Endothelial cell of umbilical vein (primary cell): ENCODE data around the gene ZNF527.

ENCODE experiments used
- CTCF ChIP-seq, 2 donors: IDR thresholded peaks; 1 replicate in 1 of 2; 2 replicates in 1 of 2; pipeline ENCODE4 v1.5.1; 2011; ENCODE audit warnings: low read length in 2 of 2, mild to moderate bottlenecking in 2 of 2, moderate library complexity in 2 of 2, control low read depth in 1 of 2, inconsistent platforms in 1 of 2, low read depth in 1 of 2; ENCODE audit not compliant: insufficient read depth in 1 of 2; ENCODE audit errors: extremely low read depth in 1 of 2
- EZH2 ChIP-seq: IDR thresholded peaks from 2 replicates; pipeline ENCODE4 v1.6.1; 2012; ENCODE audit warnings: borderline replicate concordance, low read depth, mild to moderate bottlenecking, moderate library complexity, low read length, inconsistent platforms; ENCODE audit not compliant: severe bottlenecking
- POLR2A ChIP-seq: IDR thresholded peaks from 2 replicates; pipeline ENCODE4 v1.6.1; 2012; ENCODE audit warnings: low read depth, mild to moderate bottlenecking, control low read depth, low read length
- POLR2AphosphoS5 ChIP-seq: IDR thresholded peaks from 2 replicates; pipeline ENCODE4 v1.6.1; 2012; ENCODE audit warnings: low read depth, mild to moderate bottlenecking, control low read depth, low read length, moderate library complexity; ENCODE audit not compliant: insufficient read depth
- TF ChIP-seq, protein P1 (sequence below): IDR thresholded peaks from 2 replicates; pipeline ENCODE4 v1.6.1; 2011; ENCODE audit not compliant: insufficient read depth, insufficient read length

DNA sequence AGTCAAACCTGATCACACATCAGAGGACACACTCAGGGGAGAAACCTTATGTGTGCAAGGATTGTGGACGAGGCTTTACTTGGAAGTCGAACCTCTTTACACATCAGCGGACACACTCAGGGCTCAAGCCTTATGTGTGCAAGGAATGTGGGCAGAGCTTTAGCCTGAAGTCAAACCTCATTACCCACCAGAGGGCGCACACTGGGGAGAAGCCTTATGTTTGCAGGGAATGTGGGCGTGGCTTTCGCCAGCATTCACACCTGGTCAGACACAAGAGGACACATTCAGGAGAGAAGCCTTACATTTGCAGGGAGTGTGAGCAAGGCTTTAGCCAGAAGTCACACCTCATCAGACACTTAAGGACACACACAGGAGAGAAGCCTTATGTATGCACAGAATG, 8.2 kb upstream of the ZNF527 start:
- no peak for TF ChIP-seq POLR2A
- peak in 1 of 2 donors; percentile 10 for TF ChIP-seq CTCF (IDR thresholded peaks at IDR 0.05; ENCODE audit: extremely low read depth in 1 of 2, insufficient read depth in 1 of 2, low read depth in 1 of 2, low read length in 2 of 2)
- no peak for TF ChIP-seq POLR2AphosphoS5
- TF ChIP-seq, protein P1, sequence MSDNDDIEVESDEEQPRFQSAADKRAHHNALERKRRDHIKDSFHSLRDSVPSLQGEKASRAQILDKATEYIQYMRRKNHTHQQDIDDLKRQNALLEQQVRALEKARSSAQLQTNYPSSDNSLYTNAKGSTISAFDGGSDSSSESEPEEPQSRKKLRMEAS = no peak
- no peak for TF ChIP-seq EZH2
